CD8-positive, alpha-beta memory T cell (primary cell): ENCODE data around the gene JAM2. TPM values are rescaled to one million over a fixed set of nuclear protein-coding genes. Genes with fewer than 3 reads are reported as not detected.
"Not testable (repeated sequence)": the region's sequence is repeated elsewhere in the genome, so short reads cannot be mapped to it uniquely, and the experiment has no call there.

Experiments
- CTCF ChIA-PET: fragments of 350-600 bp; sonication (Branson Sonifier 250); formaldehyde crosslinking; loops from one replicate; lab custom pipeline; 2021; ENCODE audit warnings: antibody characterized with exemption; lab: Charles Lee
- POLR2A ChIA-PET: fragments of 350-600 bp; sonication (Branson Sonifier 250); formaldehyde crosslinking; loops from one replicate; lab custom pipeline; 2021; ENCODE audit warnings: antibody characterized with exemption; lab: Charles Lee
- DNase-seq, 5 donors: peaks; one replicate each; pipeline versions ENCODE4 v3.0.0 to v3.0.0-alpha.2; 2020 to 2022; ENCODE audit warnings: mixed read lengths in 1 of 5
- H3K27ac ChIP-seq: one replicate; pipeline ENCODE4 v1.7.0; 2013; ENCODE audit warnings: low read depth, mild to moderate bottlenecking, low read length, moderate library complexity
- H3K27me3 ChIP-seq: 2 replicates; pipeline ENCODE4 v1.7.0; 2013; ENCODE audit warnings: low read length, mild to moderate bottlenecking; ENCODE audit not compliant: insufficient read depth, poor library complexity, severe bottlenecking
- H3K36me3 ChIP-seq: 2 replicates; pipeline ENCODE4 v1.7.0; 2013; ENCODE audit warnings: mild to moderate bottlenecking, low read length, moderate library complexity; ENCODE audit not compliant: insufficient read depth
- H3K4me1 ChIP-seq: 2 replicates; pipeline ENCODE4 v1.7.0; 2013; ENCODE audit warnings: mild to moderate bottlenecking, low read length, moderate library complexity; ENCODE audit not compliant: insufficient read depth
- H3K4me3 ChIP-seq: 2 replicates; pipeline ENCODE4 v1.7.0; 2013; ENCODE audit warnings: mild to moderate bottlenecking, low read length
- H3K9me3 ChIP-seq: 2 replicates; pipeline ENCODE4 v1.7.0; 2013; ENCODE audit warnings: mild to moderate bottlenecking, low read length
- H3K27ac Mint-ChIP-seq, 8 donors: one replicate each; pipeline ENCODE4 v1.8.0; 2020 to 2021; ENCODE audit warnings: mixed read lengths in 8 of 8, mild to moderate bottlenecking in 6 of 8, inconsistent platforms in 3 of 8, moderate library complexity in 3 of 8
- H3K27me3 Mint-ChIP-seq, 2 donors: one replicate each; pipeline ENCODE4 v1.8.0; 2020 to 2021; ENCODE audit warnings: mixed read lengths in 2 of 2, mild to moderate bottlenecking in 1 of 2, moderate library complexity in 1 of 2
- H3K36me3 Mint-ChIP-seq, 3 donors: one replicate each; pipeline ENCODE4 v1.8.0; 2020 to 2021; ENCODE audit warnings: mixed read lengths in 3 of 3, inconsistent platforms in 1 of 3, mild to moderate bottlenecking in 1 of 3
- H3K4me1 Mint-ChIP-seq, 3 donors: one replicate each; pipeline ENCODE4 v1.8.0; 2020 to 2021; ENCODE audit warnings: mixed read lengths in 3 of 3, inconsistent platforms in 1 of 3, mild to moderate bottlenecking in 1 of 3
- H3K4me3 Mint-ChIP-seq, 7 donors: one replicate each; pipeline ENCODE4 v1.8.0; 2020 to 2021; ENCODE audit warnings: mixed read lengths in 7 of 7, mild to moderate bottlenecking in 6 of 7, moderate library complexity in 4 of 7, inconsistent platforms in 2 of 7
- H3K9me3 Mint-ChIP-seq, 5 donors: one replicate each; pipeline ENCODE4 v1.8.0; 2020 to 2022; ENCODE audit warnings: mixed read lengths in 5 of 5, mild to moderate bottlenecking in 3 of 5, moderate library complexity in 2 of 5, inconsistent platforms in 1 of 5
- polyA plus RNA-seq: library from polyadenylated mRNA; unstranded; fragments of 300-500 nt; fragmentation: Illumina TruSeq; gene quantifications from one replicate; pipeline ENCODE4 v1.2.3, GENCODE V29; 2021
- total RNA-seq, 2 experiments: library from RNA; stranded (reverse); gene quantifications; one replicate each; pipeline ENCODE4 v1.2.3, GENCODE V29; 2021

JAM2 gene
- total and polyA plus RNA-seq, 3 experiments from 2014 or later, result 1.2 to 1.4 TPM; not detected in 1

DNA sequence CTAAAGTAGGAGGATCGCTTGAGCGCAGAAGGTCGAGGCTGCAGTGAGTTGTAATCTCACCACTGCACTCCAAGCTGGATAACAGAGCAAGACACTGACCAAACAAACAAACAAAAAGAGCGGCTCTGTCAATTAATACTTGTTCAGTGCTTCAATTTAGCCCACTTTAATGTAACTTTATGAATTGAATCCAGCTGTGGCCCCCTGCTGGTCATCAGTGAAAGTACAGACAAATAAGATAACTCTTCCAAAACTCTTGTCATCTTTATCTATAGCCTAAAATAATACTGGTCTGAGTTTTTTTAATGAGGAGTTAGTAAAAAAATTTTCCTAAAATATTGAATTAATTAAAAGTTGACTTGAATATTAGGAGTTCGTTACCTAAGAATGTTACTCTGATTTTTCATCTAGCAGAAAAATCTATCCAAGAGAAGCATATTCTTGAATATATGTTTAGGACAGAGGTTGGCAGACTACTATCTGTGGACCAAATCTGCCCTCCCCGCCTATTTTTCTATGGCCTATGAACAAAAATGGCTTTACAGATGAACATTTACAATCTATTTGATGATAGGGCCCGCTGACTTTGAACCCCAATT lies 69.5 kb downstream of the JAM2 start:
- H3K36me3 ChIP-seq, result no peaks in the 10 kb centered on the region
- H3K4me3 ChIP-seq, result no peak overlapping the region
- Mint-ChIP-seq H3K36me3 (no peaks in the 10 kb centered on the region), H3K4me1 (no peaks in the 10 kb centered on the region), H3K27ac (no peak overlapping the region), H3K27me3 (no peaks in the 10 kb centered on the region), H3K4me3 (no peak overlapping the region), H3K9me3 (no peaks in the 10 kb centered on the region)
- H3K4me1 ChIP-seq, result no peaks in the 10 kb centered on the region
- POLR2A ChIA-PET, result no interaction called here
- DNase-seq, result peak; percentile 11 to 64 (median 24)
- CTCF ChIA-PET, result interaction anchor here (1.2 to 2.1 kb wide), 3 partner anchors 9 to 100 kb away, joined by 3 to 19 read pairs (median 7); no protein-coding TSS in a partner anchor
- H3K9me3 ChIP-seq, result no peaks in the 10 kb centered on the region
- H3K27me3 ChIP-seq, result no peaks in the 10 kb centered on the region
- no peak overlapping the region for H3K27ac ChIP-seq

DNA sequence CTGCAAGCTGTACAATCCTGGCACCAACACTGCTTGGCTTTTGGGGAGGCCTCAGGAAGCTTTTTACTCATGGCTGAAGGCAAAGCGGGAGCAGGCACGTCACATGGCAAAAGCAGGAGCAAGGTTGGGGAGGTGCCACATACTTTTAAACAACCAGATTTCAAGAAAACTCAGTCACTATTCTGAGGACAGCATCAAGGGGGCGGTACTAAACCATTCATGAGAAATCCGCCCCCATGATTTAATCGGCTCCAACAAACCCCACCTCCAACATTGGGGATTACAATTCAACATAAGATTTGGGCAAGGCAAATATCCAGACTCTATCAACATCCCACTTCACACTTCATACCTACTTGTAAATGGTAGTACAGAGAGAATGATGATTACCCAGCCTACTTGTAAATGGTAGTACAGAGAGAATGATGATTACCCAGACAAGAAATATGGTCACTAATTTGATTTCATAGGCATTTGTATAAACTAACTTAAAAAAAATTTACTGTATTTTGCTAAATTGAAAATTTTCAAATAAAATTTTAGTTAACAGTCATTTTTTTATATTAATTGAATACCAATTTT lies 70.7 kb downstream of the JAM2 start:
- H3K4me1 Mint-ChIP-seq, result no peaks in the 10 kb centered on the region

DNA sequence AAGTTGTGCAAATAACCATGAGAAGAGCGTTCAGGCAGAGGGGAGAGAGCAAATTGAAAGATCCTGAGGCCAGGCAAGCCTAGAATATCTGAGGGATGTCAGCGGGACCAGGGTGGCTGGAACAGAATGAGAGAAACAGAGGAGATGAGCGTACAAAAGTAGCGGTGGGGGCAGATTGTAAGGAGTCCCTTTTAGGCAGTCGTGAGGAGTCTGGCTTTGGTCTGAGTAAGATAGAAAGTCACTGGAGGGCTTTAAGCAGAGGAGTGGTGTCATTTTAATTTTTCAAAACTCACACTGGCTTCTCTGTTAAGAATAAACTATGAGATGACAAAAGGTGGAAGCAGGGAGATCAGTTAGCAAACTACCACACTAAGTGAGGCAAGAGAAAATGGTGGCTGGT lies 71.5 kb downstream of the JAM2 start:
- POLR2A ChIA-PET, result no interaction called here
- Mint-ChIP-seq H3K9me3 (no peaks in the 10 kb centered on the region), H3K4me3 (no peak overlapping the region), H3K36me3 (no peaks in the 10 kb centered on the region), H3K27me3 (no peaks in the 10 kb centered on the region), H3K4me1 (no peaks in the 10 kb centered on the region), H3K27ac (no peak overlapping the region)
- Histone ChIP-seq H3K27ac (no peak overlapping the region), H3K4me3 (no peak overlapping the region), H3K36me3 (no peaks in the 10 kb centered on the region), H3K27me3 (no peaks in the 10 kb centered on the region), H3K4me1 (no peaks in the 10 kb centered on the region), H3K9me3 (no peaks in the 10 kb centered on the region)
- DNase-seq, result no peak
- CTCF ChIA-PET, result no interaction called here

More for the DNA sequence above, 70.7 kb downstream of the JAM2 start:
- no peaks in the 10 kb centered on the region for H3K36me3 ChIP-seq
- Mint-ChIP-seq H3K9me3 (no peaks in the 10 kb centered on the region), H3K27ac (no peak overlapping the region), H3K36me3 (no peaks in the 10 kb centered on the region), H3K4me3 (no peak overlapping the region), H3K27me3 (no peaks in the 10 kb centered on the region)
- no peaks in the 10 kb centered on the region for H3K27me3 ChIP-seq
- ChIA-PET CTCF (no interaction called here), POLR2A (no interaction called here)
- no peak overlapping the region for H3K4me3 ChIP-seq
- H3K4me1 ChIP-seq, result no peaks in the 10 kb centered on the region
- DNase-seq, result no peak
- H3K9me3 ChIP-seq, result no peaks in the 10 kb centered on the region
- no peak overlapping the region for H3K27ac ChIP-seq

DNA sequence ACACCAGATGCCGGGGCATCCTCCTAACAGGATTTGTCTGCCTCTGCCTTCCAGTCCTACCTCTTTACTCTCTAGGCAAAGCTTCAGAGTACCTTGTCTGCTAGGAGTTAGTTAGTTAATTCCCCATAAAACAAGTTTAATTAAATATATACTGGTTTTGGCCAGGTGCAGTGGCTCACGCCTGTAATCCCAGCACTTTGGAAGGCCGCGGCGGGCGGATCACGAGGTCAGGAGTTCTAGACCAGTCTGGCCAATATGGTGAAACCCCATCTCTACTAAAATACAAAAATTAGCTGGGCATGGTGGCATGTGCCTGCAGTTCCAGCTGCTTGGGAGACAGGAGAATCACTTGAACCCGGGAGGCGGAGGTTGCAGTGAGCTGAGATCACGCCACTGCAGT lies 75.0 kb downstream of the JAM2 start:
- POLR2A ChIA-PET, CTCF ChIA-PET, H3K27ac Mint-ChIP-seq, H3K4me1 ChIP-seq, H3K36me3 ChIP-seq, DNase-seq, H3K4me3 ChIP-seq, H3K27me3 Mint-ChIP-seq, H3K9me3 ChIP-seq, H3K27ac ChIP-seq, H3K9me3 Mint-ChIP-seq, H3K4me3 Mint-ChIP-seq, H3K27me3 ChIP-seq, H3K4me1 Mint-ChIP-seq: not testable (repeated sequence)
- H3K36me3 Mint-ChIP-seq, result peaks cover 0 to 12% (median 0%) of the 10 kb centered on the region in 3 donors

DNA sequence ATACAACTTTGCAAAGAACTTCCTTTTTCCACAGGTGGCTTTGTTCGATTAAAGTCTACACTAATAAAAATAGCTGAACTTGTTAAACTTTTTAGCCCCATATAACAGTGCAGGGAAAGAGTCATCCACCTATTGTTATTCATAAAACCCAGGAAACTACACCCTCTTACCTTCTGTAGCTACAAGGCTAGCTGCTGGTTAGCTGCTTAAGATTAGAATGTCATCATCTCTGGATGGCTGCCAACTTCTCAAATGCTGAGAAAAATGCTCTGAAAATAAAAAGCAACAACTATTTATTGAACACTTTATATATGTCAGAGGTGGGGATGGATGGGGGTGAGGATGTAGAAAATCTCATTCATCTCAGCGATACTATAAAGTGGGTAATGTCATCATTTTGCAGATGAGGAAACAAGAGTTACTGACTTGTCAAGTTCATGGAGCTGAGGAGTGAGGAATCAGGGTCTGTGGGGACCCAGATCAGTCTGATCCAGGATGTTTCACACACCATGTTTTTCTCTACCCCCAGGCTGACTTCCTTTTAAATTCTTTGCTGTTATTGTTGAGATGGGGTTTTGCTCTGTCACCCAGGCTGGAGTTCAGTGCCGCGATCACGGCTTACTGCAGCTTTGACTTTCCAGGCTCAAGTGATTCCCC lies 78.6 kb downstream of the JAM2 start:
- Mint-ChIP-seq H3K4me3 (no peak overlapping the region), H3K27me3 (no peaks in the 10 kb centered on the region), H3K4me1 (no peaks in the 10 kb centered on the region), H3K36me3 (peaks cover 0 to 26% (median 10%) of the 10 kb centered on the region in 3 donors), H3K27ac (peak overlapping the region in 2 of 8 donors; percentile 50 to 61), H3K9me3 (no peaks in the 10 kb centered on the region)
- no peak for DNase-seq
- Histone ChIP-seq H3K4me1 (no peaks in the 10 kb centered on the region), H3K36me3 (peaks cover 2% of the 10 kb centered on the region), H3K27me3 (no peaks in the 10 kb centered on the region), H3K4me3 (no peak overlapping the region), H3K27ac (no peak overlapping the region), H3K9me3 (no peaks in the 10 kb centered on the region)
- ChIA-PET CTCF (interaction anchor here (1.2 to 2.3 kb wide), 2 partner anchors 9 to 109 kb away, joined by 3 to 7 read pairs; no protein-coding TSS in a partner anchor), POLR2A (no interaction called here)

DNA sequence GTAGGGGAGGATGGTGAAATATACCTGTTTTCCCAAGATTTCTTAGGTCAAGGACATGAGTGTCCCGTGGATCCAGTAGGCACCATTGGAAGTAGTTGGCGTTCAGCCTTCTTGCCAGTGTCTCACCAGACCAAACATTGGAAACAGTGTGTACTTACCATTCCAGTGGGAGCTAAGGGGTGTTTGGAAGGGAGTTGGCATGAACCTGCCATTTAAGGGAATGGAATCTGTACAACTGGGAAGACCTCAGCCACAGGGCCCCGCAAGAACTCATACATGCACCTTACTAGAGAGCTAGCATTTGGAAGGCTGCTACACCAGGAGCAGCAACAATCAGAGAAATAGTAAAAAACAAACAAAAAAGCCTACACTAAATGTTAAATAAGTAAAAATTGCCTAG lies 82.9 kb downstream of the JAM2 start:
- Histone ChIP-seq H3K36me3 (peaks cover 30% of the 10 kb centered on the region), H3K4me3 (no peak overlapping the region), H3K27me3 (no peaks in the 10 kb centered on the region), H3K27ac (no peak overlapping the region), H3K9me3 (no peaks in the 10 kb centered on the region), H3K4me1 (no peaks in the 10 kb centered on the region)
- ChIA-PET POLR2A (no interaction called here), CTCF (no interaction called here)
- no peak for DNase-seq
- no peak overlapping the region for H3K4me3 Mint-ChIP-seq
- peaks cover 2 to 5% (median 5%) of the 10 kb centered on the region in 3 donors for H3K4me1 Mint-ChIP-seq
- no peaks in the 10 kb centered on the region for H3K9me3 Mint-ChIP-seq
- no peak overlapping the region for H3K27ac Mint-ChIP-seq
- H3K36me3 Mint-ChIP-seq, result peaks cover 0 to 57% (median 25%) of the 10 kb centered on the region in 3 donors
- H3K27me3 Mint-ChIP-seq, result no peaks in the 10 kb centered on the region

DNA sequence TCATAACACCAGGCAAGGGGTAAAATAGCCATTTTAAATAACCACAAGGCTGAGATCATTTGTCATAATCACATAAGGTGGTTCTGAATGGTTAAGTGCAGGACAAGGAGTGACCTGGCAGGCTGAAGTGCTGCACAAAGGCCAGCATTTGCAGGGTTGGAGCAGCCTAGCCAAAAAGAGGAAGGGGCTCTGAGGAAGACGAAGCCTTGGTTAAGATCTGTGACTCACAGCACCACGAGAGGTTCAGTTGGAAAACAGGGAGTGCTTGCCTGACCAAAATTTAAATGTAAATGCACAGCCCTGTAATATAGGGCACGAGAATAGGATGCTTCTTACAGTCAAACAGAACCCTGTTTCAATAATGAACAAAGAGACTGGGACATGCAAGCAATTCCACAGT lies 83.6 kb downstream of the JAM2 start:
- H3K27me3 ChIP-seq, result no peaks in the 10 kb centered on the region
- no peaks in the 10 kb centered on the region for H3K9me3 ChIP-seq
- H3K27ac Mint-ChIP-seq, result no peak overlapping the region
- H3K27me3 Mint-ChIP-seq, result no peaks in the 10 kb centered on the region
- H3K36me3 ChIP-seq, result peaks cover 35% of the 10 kb centered on the region
- H3K27ac ChIP-seq, result no peak overlapping the region
- no peaks in the 10 kb centered on the region for H3K9me3 Mint-ChIP-seq
- peaks cover 3 to 5% (median 5%) of the 10 kb centered on the region in 3 donors for H3K4me1 Mint-ChIP-seq
- CTCF ChIA-PET, result no interaction called here
- no peak for DNase-seq
- H3K4me3 ChIP-seq, result no peak overlapping the region
- POLR2A ChIA-PET, result no interaction called here
- H3K4me3 Mint-ChIP-seq, result no peak overlapping the region
- peaks cover 0 to 61% (median 25%) of the 10 kb centered on the region in 3 donors for H3K36me3 Mint-ChIP-seq
- H3K4me1 ChIP-seq, result no peaks in the 10 kb centered on the region

DNA sequence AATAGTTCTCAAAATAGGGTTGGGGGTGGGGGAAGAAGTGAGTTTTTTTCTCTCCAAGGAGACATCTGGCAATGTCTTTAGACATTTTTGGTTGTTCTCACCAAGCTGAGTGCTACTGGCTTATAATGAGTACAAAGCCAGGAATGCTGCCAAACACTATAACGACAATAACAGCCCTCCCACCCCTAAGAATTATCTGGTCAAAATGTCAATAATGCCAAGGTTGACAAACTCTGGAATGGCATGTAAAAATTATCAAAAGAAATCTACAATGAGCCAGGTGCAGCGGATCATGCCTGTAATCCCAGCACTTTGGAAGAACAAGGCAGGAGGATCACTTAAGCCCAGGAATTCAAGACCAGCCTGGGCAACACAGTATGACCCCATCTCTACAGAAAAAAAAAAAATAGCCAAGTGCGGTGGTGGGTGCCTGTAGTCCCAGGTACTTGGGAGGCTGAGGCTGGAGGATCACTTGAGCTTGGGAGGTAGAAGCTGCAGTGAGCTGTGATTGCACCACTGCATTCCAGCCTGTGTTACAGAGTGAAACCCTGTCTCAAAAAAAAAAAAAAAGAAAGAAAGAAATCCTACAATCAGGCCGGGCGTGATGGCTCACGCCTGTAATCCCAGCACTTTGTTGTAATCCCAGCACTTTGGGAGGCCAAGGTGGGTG lies 93.2 kb downstream of the JAM2 start:
- Mint-ChIP-seq H3K4me1 (peaks cover 44 to 59% (median 54%) of the 10 kb centered on the region in 3 donors), H3K36me3 (peaks cover 0 to 53% (median 9%) of the 10 kb centered on the region in 3 donors), H3K9me3 (no peaks in the 10 kb centered on the region), H3K4me3 (peak overlapping the region in 1 of 7 donors; percentile 54), H3K27ac (peak overlapping the region in 2 of 8 donors; percentile 27 to 38), H3K27me3 (no peaks in the 10 kb centered on the region)
- no peak overlapping the region for H3K4me3 ChIP-seq
- peaks cover 17% of the 10 kb centered on the region for H3K4me1 ChIP-seq
- no peaks in the 10 kb centered on the region for H3K9me3 ChIP-seq
- no peak overlapping the region for H3K27ac ChIP-seq
- no peak for DNase-seq
- H3K27me3 ChIP-seq, result no peaks in the 10 kb centered on the region
- peaks cover 13% of the 10 kb centered on the region for H3K36me3 ChIP-seq
- POLR2A ChIA-PET, result no interaction called here
- CTCF ChIA-PET, result interaction anchor here (1.0 kb wide), 1 partner anchor 124 kb away, joined by 3 read pairs; no protein-coding TSS in a partner anchor
